K562 (cell line): Measurements from ENCODE around the gene ERCC2. TPM values are rescaled to one million over a fixed set of nuclear protein-coding genes. Genes with fewer than 3 reads are reported as not detected.

ENCODE experiments used
- ATAC-seq: fragments of 200-7000 bp; cut with Tn5 transposase; 3 replicates; pipeline ENCODE4 v1.9.1; 2020; ENCODE audit warnings: moderate library complexity
- BruUV-seq: library from RNA; stranded (reverse); fragments of 400-500 nt; replicated peaks from 2 replicates; lab custom pipeline; 2021; lab: Mats Ljungman, UMichigan
- CTCF ChIA-PET: fragments of 300-600 bp; formaldehyde crosslinking; extraction: SDS; loops from one replicate; lab custom pipeline; 2021; ENCODE audit warnings: low intra/inter-chr PET ratio; lab: Yijun Ruan, JAX
- POLR2A ChIA-PET: fragments of 300-600, 350-650 bp; sonication (Branson Sonifier 250); formaldehyde crosslinking; extraction: SDS; loops from one replicate; lab custom pipeline; 2021; ENCODE audit warnings: antibody characterized with exemption, inconsistent platforms; lab: Yijun Ruan, JAX
- DNase-seq, 4 experiments: peaks; one replicate each; pipeline versions ENCODE4 v3.0.0 to v3.0.0-alpha.2; 2011 to 2018; ENCODE audit warnings: low spot score in 3 of 4, mixed read lengths in 3 of 4; ENCODE audit errors: extremely low read depth in 1 of 4
- FAIRE-seq: peaks from 2 replicates; lab custom pipeline; 2011; peaks lifted over from hg19 to GRCh38; lab: Jason Lieb, UNC
- H2AFZ ChIP-seq: 2 replicates; pipeline ENCODE4 v1.6.0; 2011; ENCODE audit warnings: low read depth, low read length, control low read depth, inconsistent platforms
- H3K27ac ChIP-seq: fragments of 200-600 bp; 3 replicates; pipeline ENCODE4 v1.8.0; 2011; ENCODE audit warnings: low read depth, mild to moderate bottlenecking, control low read depth, inconsistent platforms, low read length, moderate library complexity, mixed read lengths; ENCODE audit errors: extremely low read depth
- H3K27me3 ChIP-seq, 2 experiments: fragments of 300-600 bp in 1 of 2; 2 replicates in 1 of 2; 3 replicates in 1 of 2; pipeline versions ENCODE4 v1.6.0 to v1.8.0; 2011; ENCODE audit warnings: inconsistent platforms in 2 of 2, low read length in 2 of 2, mild to moderate bottlenecking in 1 of 2, mixed read lengths in 1 of 2, moderate library complexity in 1 of 2; ENCODE audit not compliant: control insufficient read depth in 2 of 2, insufficient read depth in 2 of 2
- H3K36me3 ChIP-seq: fragments of 300-600 bp; 3 replicates; pipeline ENCODE4 v1.8.0; 2011; ENCODE audit warnings: mild to moderate bottlenecking, low read length, inconsistent platforms; ENCODE audit not compliant: control insufficient read depth, insufficient read depth
- H3K4me1 ChIP-seq, 2 experiments: fragments of 200-600 bp in 1 of 2; replicated peaks in 1 of 2; 2 replicates in 1 of 2; 3 replicates in 1 of 2; pipeline versions ENCODE4 v1.5.1 to v1.8.0; 2011; ENCODE audit warnings: inconsistent platforms in 2 of 2, low read length in 2 of 2, mild to moderate bottlenecking in 1 of 2, mixed read lengths in 1 of 2, moderate library complexity in 1 of 2; ENCODE audit not compliant: control insufficient read depth in 2 of 2, insufficient read depth in 2 of 2
- H3K4me2 ChIP-seq: 2 replicates; pipeline ENCODE4 v1.6.1; 2011; ENCODE audit warnings: low read length, control low read depth, inconsistent platforms, mixed read lengths; ENCODE audit not compliant: insufficient read depth
- H3K4me3 ChIP-seq: fragments of 200-600 bp; sonication (generic), shearing (Covaris generic); 2 replicates; pipeline ENCODE4 v1.5.1; 2016; ENCODE audit warnings: control low read depth, inconsistent platforms
- H3K79me2 ChIP-seq: fragments of 200-600 bp; 3 replicates; pipeline ENCODE4 v1.8.0; 2011; ENCODE audit warnings: low read length, inconsistent platforms; ENCODE audit not compliant: control insufficient read depth, insufficient read depth
- H3K9ac ChIP-seq, 2 experiments: 2 replicates each; pipeline versions ENCODE4 v1.6.0 to v1.6.1; 2011; ENCODE audit warnings: low read depth in 2 of 2, low read length in 2 of 2, control low read depth in 1 of 2, inconsistent platforms in 1 of 2, mild to moderate bottlenecking in 1 of 2, mixed read lengths in 1 of 2; ENCODE audit not compliant: insufficient read depth in 1 of 2
- H3K9me1 ChIP-seq: one replicate; pipeline ENCODE4 v1.6.0; 2011; ENCODE audit warnings: inconsistent platforms, mild to moderate bottlenecking, low read length, moderate library complexity; ENCODE audit not compliant: control insufficient read depth, insufficient read depth
- H3K9me3 ChIP-seq: replicated peaks from 2 replicates; pipeline ENCODE4 v1.5.1; 2011; ENCODE audit warnings: low read depth, low read length, inconsistent platforms; ENCODE audit not compliant: control insufficient read depth, insufficient read depth
- H4K20me1 ChIP-seq: replicated peaks from 2 replicates; pipeline ENCODE4 v1.6.1; 2011; ENCODE audit warnings: low read length, inconsistent platforms, mixed read lengths; ENCODE audit not compliant: control insufficient read depth, insufficient read depth
- HMGN3 ChIP-seq: IDR thresholded peaks from 2 replicates; pipeline ENCODE4 v1.6.1; 2011; ENCODE audit warnings: borderline replicate concordance, low read depth, mild to moderate bottlenecking, mixed read lengths, low read length; ENCODE audit not compliant: insufficient read length; ENCODE audit errors: extremely low read depth
- HOXB6 ChIP-seq: fragments of 250-450 bp; sonication (Bioruptor Pico); IDR thresholded peaks from 2 replicates; pipeline ENCODE4 v1.5.1; 2022; ENCODE audit warnings: mild to moderate bottlenecking, borderline replicate concordance
- POLR2A ChIP-seq: fragments of 450-650 bp; conservative IDR thresholded peaks from 2 replicates; pipeline ENCODE4 v1.6.1; 2016
- POLR2G ChIP-seq: fragments of 200-400 bp; formaldehyde crosslinking; IDR thresholded peaks from 2 replicates; pipeline ENCODE4 v1.6.1; 2017; ENCODE audit warnings: low read depth, mild to moderate bottlenecking, antibody characterized with exemption, low read length, moderate library complexity
- RAD21 ChIP-seq, 2 experiments: fragments of 250-450 bp in 1 of 2; fragments of 450-650 bp in 1 of 2; sonication (Bioruptor Pico) in 1 of 2; formaldehyde crosslinking in 1 of 2; IDR thresholded peaks in 1 of 2; conservative IDR thresholded peaks in 1 of 2; 2 replicates each; pipeline versions ENCODE4 v1.4.0 to v1.8.0; 2020 to 2022; ENCODE audit warnings: mild to moderate bottlenecking in 2 of 2, moderate library complexity in 1 of 2
- RBFOX2 ChIP-seq: fragments of 200-400 bp; formaldehyde crosslinking; IDR thresholded peaks from 2 replicates; pipeline ENCODE4 v1.6.1; 2017; ENCODE audit warnings: low read depth, mild to moderate bottlenecking, low read length, moderate library complexity
- SUPT5H ChIP-seq: fragments of 450-650 bp; IDR thresholded peaks from 2 replicates; pipeline ENCODE4 v1.6.1; 2016
- ZFP36 ChIP-seq: fragments of 150-350 bp; IDR thresholded peaks from 2 replicates; pipeline ENCODE4 v1.6.1; 2018; ENCODE audit warnings: low read length, low read depth; ENCODE audit not compliant: partially characterized antibody
- ZNF507 ChIP-seq: conservative IDR thresholded peaks from 2 replicates; pipeline ENCODE4 v1.6.1; 2017; ENCODE audit warnings: missing genetic modification characterization, missing compliant biosample characterization
- ZNF583 ChIP-seq: fragments of 250-450 bp; sonication (Bioruptor Pico); IDR thresholded peaks from 2 replicates; pipeline ENCODE4 v1.4.0; 2020
- WGBS: fragments of 100-300 bp; shearing (Covaris generic); methylation state at CpG from one replicate; pipeline ENCODE4 v1.1.6; 2016; ENCODE audit warnings: low coverage, mixed read lengths; ENCODE audit not compliant: insufficient coverage; ENCODE audit errors: missing lambda C conversion rate; 5-methylcytosine and 5-hydroxymethylcytosine counted together
- in situ Hi-C: fragments of 300-500 bp; cut with MboI; formaldehyde crosslinking; loops from 4 replicates; pipeline ENCODE4 v1.15.0; 2018; ENCODE audit warnings: inconsistent platforms, mixed read lengths
- intact Hi-C: fragments of 100-400 bp; cut with micrococcal nuclease; formaldehyde crosslinking; loops from 2 replicates; pipeline ENCODE4 v1.14.2; 2022
- polyA plus RNA-seq, 8 experiments: library from polyadenylated mRNA; depleted of rRNA in 4 of 8; stranded (reverse) in 5 of 8; unstranded in 3 of 8; fragments of >200 nt; fragmentation: Nextera tagmentation in 2 of 8; fragmentation: Illumina TruSeq in 1 of 8; extraction: Ambion mirVana in 2 of 8; extraction: Trizol in 1 of 8; gene quantifications; 2 replicates each; pipeline versions ENCODE4 v1.2.1 to v1.2.3, GENCODE V29; 2011 to 2014; ENCODE audit warnings: inconsistent platforms in 1 of 8, missing spikeins in 1 of 8
- total RNA-seq, 7 experiments: library from RNA; depleted of rRNA in 6 of 7; stranded (reverse); fragments of >200 nt in 6 of 7; fragmentation: Illumina TruSeq in 2 of 7; extraction: Trizol in 2 of 7; gene quantifications; 2 replicates each; pipeline versions ENCODE4 v1.2.1 to v1.2.3, GENCODE V29; 2011 to 2021; ENCODE audit warnings: low replicate concordance in 1 of 7

Gene ERCC2
- total and polyA plus RNA-seq, 9 of the 15 experiments (the other 6 are each of a cell fraction or from before 2014, with no cell fraction given): 2.2 to 55.9 (median 23.4) TPM

GRCh38 chr19:45418802-45419201 lies 48.4 kb upstream of the ERCC2 start:
- Histone ChIP-seq H2AFZ (no peak overlapping the region), H3K9ac (peak overlapping the region in 1 of 2 experiments; percentile 31; a peak in 1 of 4 replicates), H3K4me3 (no peak overlapping the region), H3K36me3 (peaks cover 67% of the 10 kb centered on the region; the same call in 2 of the 3 replicates), H3K27ac (no peak overlapping the region), H3K79me2 (peaks cover 24% of the 10 kb centered on the region), H3K9me1 (no peaks in the 10 kb centered on the region), H4K20me1 (no peaks in the 10 kb centered on the region), H3K27me3 (no peaks in the 10 kb centered on the region), H3K9me3 (no peaks in the 10 kb centered on the region), H3K4me2 (no peak overlapping the region), H3K4me1 (peaks cover 5 to 49% of the 10 kb centered on the region in 2 experiments; a peak in 4 of 5 replicates)
- ATAC-seq (no peak), DNase-seq (no peak), FAIRE-seq (no peak)
- no peak for TF ChIP-seq RAD21 (CRISPR knock-in tag; conservative IDR thresholded peaks at IDR 0.05 in 1 of 2, IDR thresholded peaks at IDR 0.05 in 1 of 2)
- TF ChIP-seq POLR2G: 0 out of 2 replicates have a peak, but pooled peaks have one; percentile 23
- TF ChIP-seq RBFOX2: peak; percentile 47
- no peak for TF ChIP-seq ZNF507
- TF ChIP-seq ZNF583 (CRISPR knock-in tag): no peak
- POLR2A ChIA-PET: interaction anchor here (0.6 kb wide), 1 partner anchor 547 kb away, joined by 3 read pairs; no protein-coding TSS in a partner anchor
- intact Hi-C loops (no loop called here), in situ Hi-C loops (no loop called here)
- WGBS: 80% methylated on average over 9 of the region's 9 CpGs
- BruUV-seq: no TSS peak
- CTCF ChIA-PET: no interaction called here

GRCh38 chr19:45417151-45417550 lies 46.8 kb upstream of the ERCC2 start:
- intact Hi-C loops (no loop called here), in situ Hi-C loops (no loop called here)
- Histone ChIP-seq H3K79me2 (peaks cover 12% of the 10 kb centered on the region), H3K27ac (no peak overlapping the region), H3K4me2 (no peak overlapping the region), H3K9me1 (no peaks in the 10 kb centered on the region)
- ATAC-seq: no peak
- CTCF ChIA-PET: no interaction called here
- TF ChIP-seq SUPT5H: peak; percentile 49; the same call in 1 of the 2 replicates
- TF ChIP-seq HMGN3: no peak
- peak; percentile 46 for TF ChIP-seq POLR2A
- TF ChIP-seq ZFP36: peak; percentile 77
- no peak for TF ChIP-seq HOXB6 (CRISPR knock-in tag)
- TF ChIP-seq, all 486 proteins: peak for 3
- DNase-seq: peak in 1 of 4 experiments; percentile 5
- H3K27me3 ChIP-seq: no peaks in the 10 kb centered on the region
- H3K9ac ChIP-seq: 0 out of 4 replicates have a peak overlapping the region, but pooled peaks of 1 of the 2 experiments have one; percentile 4
- no peak for FAIRE-seq
- H3K4me1 ChIP-seq: peaks cover 2 to 40% of the 10 kb centered on the region in 2 experiments; a peak in 4 of 5 replicates
- peaks cover 76% of the 10 kb centered on the region; the same call in 2 of the 3 replicates for H3K36me3 ChIP-seq
- WGBS: 90% methylated on average over 4 of the region's 4 CpGs
- no TSS peak for BruUV-seq
- H4K20me1 ChIP-seq: no peaks in the 10 kb centered on the region
- POLR2A ChIA-PET: interaction anchor here (0.6 kb wide), 1 partner anchor 21 kb away, joined by 4 read pairs; no protein-coding TSS in a partner anchor
- H2AFZ ChIP-seq: no peak overlapping the region
- no peaks in the 10 kb centered on the region for H3K9me3 ChIP-seq
- no peak overlapping the region for H3K4me3 ChIP-seq
